HG02973 (cell line): ENCODE measurements around the gene CCRL2.
"Not testable (repeated sequence)": the region's sequence is repeated elsewhere in the genome, so short reads cannot be mapped to it uniquely, and the experiment has no call there.

Experiments
- ATAC-seq: cut with Tn5 transposase; IDR thresholded peaks from one replicate; pipeline ENCODE4 v1.9.1; 2021; ENCODE audit warnings: moderate library complexity; ENCODE audit not compliant: unreplicated experiment

CCRL2 gene

DNA sequence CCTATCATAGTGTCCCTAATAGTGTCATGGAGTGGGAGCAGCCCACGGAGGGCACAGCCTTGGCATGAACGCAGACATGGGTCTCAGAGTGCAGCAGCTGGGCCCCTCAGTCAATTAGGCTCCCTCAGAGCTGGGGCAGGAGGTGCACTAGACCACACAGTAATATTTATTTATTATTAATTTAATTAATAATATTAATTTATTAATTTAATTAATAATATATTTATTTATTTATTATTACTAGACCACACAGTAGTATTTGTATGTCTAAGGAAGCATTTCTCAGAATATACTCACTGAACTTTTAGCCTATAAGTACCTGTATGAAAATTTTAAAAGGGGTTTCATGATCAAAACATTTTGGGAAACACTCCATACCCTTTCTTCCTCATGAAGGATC, 5.5 kb upstream of the CCRL2 start:
- ATAC-seq: no peak

DNA sequence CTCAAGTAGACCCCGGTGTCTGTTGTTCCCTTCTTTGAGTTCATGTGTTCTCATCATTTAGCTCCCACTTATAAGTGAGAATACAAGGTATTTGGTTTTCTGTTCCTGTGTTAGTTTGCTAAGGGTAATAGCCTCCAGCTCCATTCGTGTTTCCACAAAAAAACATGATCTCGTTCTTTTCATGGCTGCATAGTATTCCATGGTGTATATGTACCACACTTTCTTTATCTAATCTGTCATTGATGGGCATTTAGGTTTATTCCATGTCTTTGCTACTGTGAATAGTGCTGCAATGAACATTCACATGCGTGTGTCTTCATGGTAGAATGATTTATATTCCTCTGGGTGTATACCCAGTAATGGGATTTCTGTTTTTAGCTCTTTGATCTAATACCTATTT, 4.2 kb upstream of the CCRL2 start:
- ATAC-seq: not testable (repeated sequence)

DNA sequence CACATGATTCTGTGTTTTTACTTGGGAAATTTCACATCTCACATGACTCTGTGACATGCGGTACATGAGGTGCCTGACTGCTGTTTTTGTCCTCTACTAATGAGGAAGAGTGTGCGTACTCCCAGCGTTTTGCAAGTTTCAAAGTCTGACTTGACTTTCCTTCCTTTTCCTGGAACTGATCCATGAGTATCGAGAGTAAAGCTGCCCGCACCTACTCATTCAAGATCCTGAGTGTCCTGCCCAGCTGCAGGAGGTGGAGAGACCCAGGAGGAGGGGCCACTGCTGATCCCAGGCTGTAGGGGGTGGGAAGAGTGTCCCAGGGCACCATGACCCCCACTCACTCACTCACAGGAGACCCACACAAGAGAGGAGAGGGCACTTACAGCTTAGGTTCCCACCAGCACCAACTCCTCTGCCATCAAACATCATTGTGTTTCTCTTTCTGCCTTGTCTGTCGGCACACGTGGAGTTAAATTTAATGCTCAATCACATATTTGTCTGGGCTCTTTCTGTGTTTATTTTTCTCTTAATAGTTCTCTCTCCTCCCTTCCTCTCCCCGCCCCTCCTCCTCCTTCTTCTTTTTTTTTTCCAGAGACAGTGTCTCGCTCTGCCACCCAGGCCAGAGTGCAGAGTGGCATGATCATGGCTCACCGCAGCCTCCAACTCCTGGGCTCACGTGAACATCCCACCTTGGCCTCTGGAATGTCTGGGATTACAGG, 1.6 kb upstream of the CCRL2 start:
- no peak for ATAC-seq

DNA sequence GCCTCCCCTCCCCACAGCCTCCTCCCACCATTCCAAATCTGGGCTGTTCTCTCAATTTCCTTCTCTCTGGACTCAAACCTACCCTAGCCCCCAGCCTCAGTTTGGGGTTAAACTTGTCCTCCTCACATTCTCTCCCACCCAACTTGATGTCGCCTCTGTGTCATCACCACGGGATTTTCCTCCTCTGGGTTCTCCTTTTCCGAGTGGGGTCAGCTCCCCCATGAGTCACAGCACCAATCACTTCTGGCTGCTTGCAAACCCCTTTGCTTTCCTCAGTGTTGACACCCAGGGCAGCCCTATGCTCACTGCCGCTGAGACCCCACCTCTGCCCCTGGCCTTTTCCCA, 644 bp upstream of the CCRL2 start:
- no peak for ATAC-seq

DNA sequence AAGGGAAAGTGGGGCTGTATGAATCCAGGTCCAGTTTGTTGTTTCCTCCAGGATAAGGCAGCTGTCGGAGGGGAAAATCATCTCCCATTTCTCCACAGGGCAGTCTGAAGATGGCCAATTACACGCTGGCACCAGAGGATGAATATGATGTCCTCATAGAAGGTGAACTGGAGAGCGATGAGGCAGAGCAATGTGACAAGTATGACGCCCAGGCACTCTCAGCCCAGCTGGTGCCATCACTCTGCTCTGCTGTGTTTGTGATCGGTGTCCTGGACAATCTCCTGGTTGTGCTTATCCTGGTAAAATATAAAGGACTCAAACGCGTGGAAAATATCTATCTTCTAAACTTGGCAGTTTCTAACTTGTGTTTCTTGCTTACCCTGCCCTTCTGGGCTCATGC, 911 bp downstream of the CCRL2 start:
- no peak for ATAC-seq

DNA sequence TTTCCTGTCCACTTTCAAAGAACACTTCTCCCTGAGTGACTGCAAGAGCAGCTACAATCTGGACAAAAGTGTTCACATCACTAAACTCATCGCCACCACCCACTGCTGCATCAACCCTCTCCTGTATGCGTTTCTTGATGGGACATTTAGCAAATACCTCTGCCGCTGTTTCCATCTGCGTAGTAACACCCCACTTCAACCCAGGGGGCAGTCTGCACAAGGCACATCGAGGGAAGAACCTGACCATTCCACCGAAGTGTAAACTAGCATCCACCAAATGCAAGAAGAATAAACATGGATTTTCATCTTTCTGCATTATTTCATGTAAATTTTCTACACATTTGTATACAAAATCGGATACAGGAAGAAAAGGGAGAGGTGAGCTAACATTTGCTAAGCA, 1.8 kb downstream of the CCRL2 start:
- no peak for ATAC-seq

DNA sequence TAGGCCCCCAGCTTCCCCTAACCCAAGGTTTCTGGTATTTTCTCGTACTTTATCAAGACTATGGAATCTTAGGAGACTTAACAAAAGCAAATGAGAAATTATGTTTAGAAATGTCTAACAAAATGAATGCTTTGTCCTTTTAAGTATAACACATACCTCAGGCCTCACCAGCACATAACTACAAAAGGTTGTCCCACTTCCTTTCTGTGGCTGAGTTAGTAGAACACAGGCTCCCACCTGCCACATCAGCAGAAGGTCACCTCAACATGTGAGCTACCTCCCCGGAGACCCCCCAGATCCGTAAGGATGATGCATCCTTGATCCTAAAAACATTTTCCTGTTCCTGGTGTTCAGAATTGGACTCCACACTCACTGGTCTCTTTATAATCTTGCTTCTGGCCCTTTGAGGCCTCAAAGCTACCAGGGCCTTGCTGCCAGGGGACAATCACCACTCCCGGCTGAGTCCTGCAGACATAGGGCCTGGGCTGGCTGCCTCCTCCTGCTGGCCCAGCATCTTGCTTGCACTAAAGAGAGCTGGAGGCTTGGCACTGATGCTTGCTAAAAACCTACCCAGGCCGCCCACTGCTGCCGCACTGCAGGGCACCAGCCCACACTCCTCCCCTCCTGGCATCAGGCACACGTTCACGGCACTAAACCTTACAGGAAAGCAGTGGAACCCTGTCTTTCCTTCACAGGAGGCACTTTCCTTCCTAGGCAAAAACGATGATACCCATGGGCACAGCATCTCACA, 2.9 kb downstream of the CCRL2 start:
- ATAC-seq: no peak

DNA sequence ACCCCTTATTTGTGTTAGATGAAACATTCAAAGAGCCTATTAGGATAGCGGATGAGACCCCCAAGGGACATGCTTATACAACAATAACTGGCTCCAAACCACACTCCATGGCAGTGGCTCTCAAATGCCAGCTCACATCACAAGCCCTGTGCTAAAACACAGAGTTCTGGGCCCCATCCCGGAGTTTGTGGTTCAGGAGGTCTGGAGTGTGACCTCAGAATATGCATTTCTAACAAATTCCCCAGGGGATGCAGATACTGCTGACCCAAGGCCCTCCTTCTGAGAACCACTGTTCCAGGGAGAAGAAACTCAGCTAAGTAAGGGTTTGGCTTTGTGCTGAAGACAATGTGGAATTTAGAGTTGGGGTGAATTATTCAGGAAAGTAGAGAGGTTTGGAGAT, 3.6 kb downstream of the CCRL2 start:
- ATAC-seq: no peak

DNA sequence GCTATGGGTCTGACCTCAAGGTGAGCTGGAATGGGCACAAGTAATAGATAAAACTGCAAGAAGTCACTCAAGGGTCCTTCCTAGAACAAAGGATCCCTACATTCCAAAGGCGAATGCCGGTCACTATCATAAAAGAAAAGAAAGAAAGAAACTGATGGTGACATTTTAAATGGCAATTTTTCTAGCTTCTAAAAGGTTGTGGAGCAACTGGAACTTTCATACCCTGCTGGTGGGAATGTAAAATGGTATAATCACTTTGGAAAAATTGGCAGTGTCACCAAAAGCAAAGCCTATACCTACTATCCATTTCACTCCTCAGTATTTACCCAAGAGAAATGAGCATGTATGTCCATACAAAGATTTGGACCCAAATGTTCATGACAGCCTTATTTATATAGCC, 4.2 kb downstream of the CCRL2 start:
- no peak for ATAC-seq

DNA sequence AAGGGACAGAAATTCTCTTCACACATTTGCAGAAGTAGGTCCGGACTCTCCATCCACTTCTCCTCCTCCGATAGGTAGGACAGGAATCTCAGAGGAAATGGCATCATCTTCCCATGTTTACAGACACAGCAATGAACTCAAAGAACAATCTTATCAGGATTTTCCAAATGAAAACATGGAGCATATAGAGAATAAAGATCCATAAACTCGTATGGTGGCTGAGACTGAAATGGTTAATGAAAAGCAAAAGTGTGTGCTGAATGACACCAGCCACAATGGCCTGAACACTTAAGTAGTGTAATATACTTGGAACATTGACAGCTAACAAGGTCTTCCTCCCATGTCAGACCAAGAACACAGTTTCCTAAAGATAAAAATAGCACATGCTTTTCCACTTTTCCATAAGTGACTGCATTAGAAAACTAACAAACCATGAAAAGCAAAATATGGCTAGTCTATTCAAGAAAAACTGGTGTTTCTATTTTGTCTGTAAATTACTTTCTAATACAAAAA, 5.8 kb downstream of the CCRL2 start:
- no peak for ATAC-seq

DNA sequence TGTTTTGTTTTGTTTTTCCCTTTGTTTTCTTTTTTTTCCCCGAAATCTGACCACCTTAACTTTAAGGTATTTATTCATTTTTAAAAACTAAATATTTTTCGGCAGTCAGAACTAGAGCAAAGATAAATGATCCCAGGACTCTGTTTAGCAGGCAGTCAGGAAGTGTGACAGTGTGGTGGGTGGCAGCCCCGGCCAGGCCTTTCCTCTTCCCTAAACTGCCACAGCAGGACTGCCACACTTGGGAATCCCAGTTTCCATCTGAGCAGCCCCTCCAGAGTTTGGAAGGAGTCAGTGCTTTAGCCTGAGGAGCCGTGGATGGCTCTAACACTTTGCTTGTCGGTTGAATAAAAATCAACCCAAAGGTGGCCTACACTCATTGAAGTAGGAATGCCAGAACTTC, 6.9 kb downstream of the CCRL2 start:
- no peak for ATAC-seq

DNA sequence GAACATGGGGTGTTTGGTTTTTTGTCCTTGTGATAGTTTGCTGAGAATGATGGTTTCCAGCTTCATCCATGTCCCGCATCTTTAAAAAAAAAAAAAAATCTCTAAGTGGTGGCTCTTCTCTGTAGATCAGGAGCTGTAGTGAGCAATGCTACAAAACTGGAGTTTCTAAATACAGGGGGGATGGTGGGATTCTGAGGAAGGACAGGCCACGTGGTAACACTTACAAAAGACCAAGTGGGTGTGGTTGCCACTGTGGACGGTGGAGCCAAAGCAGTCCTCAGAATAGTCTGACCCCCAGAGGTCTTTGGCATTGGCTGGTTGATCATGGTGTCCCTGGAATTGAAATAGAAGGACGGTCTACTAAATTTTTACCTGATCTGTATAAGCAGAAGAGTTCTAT, 7.7 kb downstream of the CCRL2 start:
- ATAC-seq: no peak

DNA sequence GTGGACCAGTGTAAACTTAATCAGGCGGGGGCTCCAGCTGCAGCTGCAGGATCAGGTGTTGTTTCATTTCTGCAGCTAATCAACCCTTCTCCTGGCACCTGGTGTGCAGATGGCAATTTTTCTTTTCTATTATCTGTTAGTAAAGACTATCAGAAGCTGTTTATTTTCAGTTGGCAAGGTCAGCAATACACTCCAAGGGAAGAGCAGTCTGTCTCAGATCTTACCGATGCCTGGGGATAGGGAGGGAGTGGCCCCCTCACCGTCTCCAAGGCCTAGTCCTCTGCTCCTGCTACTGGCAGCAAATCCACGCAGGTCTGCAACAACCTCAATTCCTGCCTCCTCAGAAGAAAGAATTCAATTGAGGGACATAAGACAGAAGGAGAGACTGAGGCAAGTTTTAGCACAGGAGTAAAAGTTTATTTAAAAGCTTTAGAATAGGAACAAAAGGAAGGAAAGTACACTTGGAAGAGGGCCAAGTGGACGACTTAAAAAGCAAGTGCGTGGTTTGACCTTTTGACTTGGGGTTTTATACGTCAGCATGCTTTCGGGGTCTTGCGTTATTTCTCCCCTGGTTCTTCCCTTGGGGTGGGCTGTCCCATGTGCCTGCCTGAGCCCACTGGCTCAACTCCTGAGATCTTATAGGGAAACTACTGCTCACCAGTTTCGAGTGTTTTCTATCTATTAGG, 9.2 kb downstream of the CCRL2 start:
- no peak for ATAC-seq

DNA sequence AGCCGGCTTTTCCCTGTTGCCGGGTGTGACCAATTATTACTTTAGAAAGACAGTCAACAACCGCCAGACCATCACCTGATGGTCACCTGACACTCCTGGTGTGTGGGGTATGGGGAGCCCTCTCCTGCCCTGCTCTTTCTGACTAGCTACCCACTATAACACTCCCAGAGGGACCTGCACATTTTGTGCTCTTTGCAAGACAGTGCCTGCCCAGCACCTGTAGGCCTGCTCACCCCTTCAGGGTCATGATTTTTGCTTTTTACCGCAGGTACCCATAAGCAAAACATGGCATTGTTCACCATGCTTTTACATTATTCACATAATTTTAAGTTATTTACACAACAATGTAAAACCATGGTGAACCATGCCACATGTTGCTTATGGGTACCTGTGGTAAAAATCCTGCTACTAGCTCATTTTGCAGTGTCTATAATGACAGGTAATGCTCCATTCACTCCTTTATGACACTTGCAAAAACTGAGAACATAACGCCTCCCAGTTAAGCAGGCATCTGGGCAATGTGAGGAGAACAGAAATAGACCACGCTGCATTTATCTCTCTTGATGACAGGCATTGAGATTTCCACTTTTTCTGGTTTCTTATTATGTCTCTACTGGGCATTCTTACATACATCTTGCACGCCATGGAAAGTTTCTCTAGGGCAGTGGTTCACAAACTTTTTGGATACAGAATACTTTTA, 9.9 kb downstream of the CCRL2 start:
- no peak for ATAC-seq

DNA sequence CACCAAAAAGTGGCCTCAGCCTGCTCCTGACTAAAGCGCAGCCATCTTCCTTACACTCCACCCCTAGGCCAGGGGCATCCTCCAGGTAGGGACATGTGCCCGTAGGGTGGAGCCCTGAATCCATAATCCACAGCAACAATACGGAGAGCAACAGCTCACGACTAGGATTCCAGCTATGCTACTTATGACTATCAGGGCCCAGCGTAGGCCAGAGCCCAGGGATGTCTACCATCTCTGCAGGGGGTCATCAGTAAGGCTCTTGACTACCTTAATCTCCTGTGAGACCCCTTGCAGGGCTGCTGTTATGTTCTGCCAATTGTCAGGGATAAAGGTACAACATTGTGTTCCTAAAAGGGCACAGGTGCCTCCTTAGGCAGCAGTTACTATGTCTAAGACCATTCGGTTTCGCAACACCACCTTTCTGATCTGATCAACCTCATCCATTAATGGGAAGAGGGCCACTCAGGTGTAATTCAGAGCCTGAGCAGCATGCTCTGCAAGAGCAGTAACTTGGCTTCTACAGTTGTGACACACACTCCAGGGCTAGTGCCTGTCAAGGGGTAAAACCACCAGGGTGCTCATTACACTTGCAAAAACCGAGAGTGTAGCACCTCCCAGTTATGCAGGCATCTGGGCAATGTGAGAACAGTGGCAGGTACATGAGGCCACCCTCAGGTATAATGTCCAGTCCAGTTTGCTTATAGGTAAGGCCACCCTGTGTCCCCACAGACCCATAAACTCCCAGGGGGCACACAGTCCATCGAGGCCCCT, 11.0 kb downstream of the CCRL2 start:
- ATAC-seq: no peak

DNA sequence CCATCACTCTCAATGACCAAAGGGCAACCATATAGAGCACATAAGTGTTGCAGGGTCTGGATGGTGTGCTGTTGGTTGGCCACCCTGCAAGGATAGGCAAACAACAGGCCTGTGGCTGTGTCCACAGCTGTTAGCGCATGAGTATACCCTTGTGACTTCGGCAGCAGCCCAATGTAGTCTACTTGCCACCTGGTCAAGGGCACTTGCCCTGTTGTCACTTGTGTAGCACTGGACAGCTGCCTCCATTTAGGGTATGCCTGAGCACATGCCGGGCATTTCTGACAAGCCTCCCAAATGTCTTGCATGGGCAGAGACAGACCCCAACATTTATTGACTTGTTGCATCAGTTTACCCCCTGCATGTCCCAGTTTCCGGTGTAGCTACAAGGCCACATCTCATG, 12.8 kb downstream of the CCRL2 start:
- ATAC-seq: no peak

DNA sequence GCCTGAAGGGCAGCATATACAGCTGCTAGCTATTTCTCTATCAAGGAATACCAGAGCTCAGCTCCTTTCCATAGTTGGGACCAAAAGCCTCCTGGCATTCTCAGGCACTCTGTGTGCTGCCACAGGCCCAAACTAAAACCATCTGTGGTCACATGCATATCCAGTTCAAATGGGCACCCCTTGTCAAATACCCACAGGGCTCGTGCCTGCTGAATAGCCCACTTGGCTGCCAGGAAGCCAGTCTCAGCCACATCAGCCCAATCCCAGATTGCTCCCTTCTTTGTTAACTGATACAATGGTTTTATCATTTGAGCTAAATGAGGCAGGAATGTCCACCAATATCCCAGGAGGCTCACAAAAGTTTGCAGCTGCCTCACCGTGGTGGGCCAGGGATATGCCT, 13.9 kb downstream of the CCRL2 start:
- no peak for ATAC-seq

DNA sequence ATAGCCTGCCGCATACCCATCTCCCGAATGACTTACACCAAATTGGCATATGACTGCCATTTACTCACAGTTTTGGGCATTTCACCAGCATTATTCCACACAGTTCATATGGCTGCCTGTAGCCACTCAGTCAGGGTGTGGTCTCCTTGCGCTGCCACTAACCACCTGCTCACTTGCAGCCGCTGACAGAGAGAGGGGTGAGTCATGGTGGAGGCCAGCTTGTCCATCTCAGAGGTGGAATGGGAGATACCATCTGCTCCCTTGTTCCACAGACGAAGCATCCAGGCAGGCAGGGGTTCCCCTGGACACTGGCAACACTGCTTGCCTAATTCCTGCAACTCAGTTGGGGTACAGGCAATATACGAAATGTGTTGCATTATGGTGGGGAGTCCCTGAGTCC, 15.6 kb downstream of the CCRL2 start:
- ATAC-seq: no peak

DNA sequence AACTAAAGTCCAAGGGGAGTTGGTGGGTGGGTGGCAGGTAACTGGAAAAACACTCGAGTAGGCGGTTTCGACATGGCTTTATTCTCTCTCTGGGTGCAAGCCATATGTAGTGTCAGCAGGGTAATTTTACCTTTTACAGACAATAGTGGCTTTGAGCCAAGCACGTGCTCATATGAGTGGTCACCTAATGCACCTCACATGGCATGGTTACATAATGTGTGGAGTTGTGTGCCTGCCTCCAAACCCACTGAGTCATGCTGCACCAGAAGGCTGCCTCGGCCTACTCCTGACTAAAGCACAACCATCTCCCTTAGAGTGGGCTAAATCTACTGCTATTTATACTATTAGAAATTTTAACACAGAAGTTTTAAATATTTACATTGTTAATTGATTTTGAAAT, 16.5 kb downstream of the CCRL2 start:
- no peak for ATAC-seq

DNA sequence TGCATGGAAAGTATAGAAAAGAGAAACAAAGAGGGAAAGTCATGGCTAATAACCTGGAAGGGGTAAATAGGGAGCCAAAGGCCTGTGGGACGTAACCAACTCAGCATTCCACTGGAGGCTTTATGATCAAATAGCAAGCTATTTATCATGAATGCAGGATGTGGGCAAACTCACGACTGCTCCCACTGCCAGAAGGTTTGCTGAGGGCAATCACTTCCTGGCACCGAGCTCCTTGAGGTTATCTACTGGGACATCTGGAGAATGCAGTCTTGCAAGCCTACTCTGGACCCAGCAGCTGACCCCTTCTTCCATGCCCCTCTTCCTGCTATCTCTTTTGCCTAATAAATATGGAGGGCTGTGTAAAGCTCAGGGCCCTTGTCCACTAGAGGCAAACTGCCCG, 19.4 kb downstream of the CCRL2 start:
- not testable (repeated sequence) for ATAC-seq

DNA sequence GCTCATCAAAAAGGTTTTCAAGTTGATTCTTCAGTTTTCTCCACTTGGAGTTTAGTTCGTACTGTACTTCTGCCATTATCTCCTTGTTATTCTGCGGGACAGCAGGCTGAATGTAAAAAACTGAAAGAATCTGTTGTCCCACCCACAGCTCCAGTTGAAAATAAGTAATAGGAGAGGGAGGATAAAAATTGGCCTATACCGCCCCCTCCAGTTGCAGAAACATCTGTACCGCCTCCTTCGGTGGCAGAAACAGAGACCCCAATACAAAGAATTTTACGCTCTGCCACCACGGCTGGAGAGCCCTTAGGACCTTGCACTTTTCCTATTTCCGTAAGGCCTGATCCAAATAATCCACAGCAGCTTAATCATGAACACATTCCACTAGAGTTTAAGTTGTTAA, 20.3 kb downstream of the CCRL2 start:
- ATAC-seq: not testable (repeated sequence)
